BE2C (cell line): ENCODE measurements around the gene FAM81A.

Source experiments
- DNase-seq: peaks from one replicate; pipeline ENCODE4 v3.0.0-alpha.2; 2020
- H3K27me3 ChIP-seq: fragments of 250-450 bp; sonication (Bioruptor Pico); 2 replicates; pipeline ENCODE4 v1.5.1; 2020; ENCODE audit warnings: mild to moderate bottlenecking
- H3K36me3 ChIP-seq: fragments of 250-450 bp; sonication (Bioruptor Pico); 2 replicates; pipeline ENCODE4 v1.5.1; 2020; ENCODE audit warnings: mild to moderate bottlenecking
- H3K4me1 ChIP-seq: fragments of 250-450 bp; sonication (Bioruptor Pico); 2 replicates; pipeline ENCODE4 v1.5.1; 2020
- H3K4me3 ChIP-seq: 2 replicates; pipeline ENCODE4 v1.5.1; 2011; ENCODE audit warnings: low read depth, low read length
- H3K9me3 ChIP-seq: fragments of 250-450 bp; sonication (Bioruptor Pico); 2 replicates; pipeline ENCODE4 v1.5.1; 2020
- CTCF ChIP-seq: IDR thresholded peaks from 2 replicates; pipeline ENCODE4 v1.5.1; 2012; ENCODE audit warnings: mild to moderate bottlenecking, low read depth, low read length

Gene FAM81A

GRCh38 chr15:59536553-59536952, 98.6 kb downstream of the FAM81A start:
- TF ChIP-seq CTCF = no peak
- no peak for DNase-seq
- Histone ChIP-seq H3K36me3 (no peaks in the 10 kb centered on the region), H3K9me3 (no peaks in the 10 kb centered on the region), H3K4me1 (no peaks in the 10 kb centered on the region), H3K27me3 (peaks cover 3% of the 10 kb centered on the region), H3K4me3 (no peak overlapping the region)

- Histone ChIP-seq H3K27me3 (peaks cover 3% of the 10 kb centered on the region), H3K4me1 (no peaks in the 10 kb centered on the region), H3K36me3 (no peaks in the 10 kb centered on the region), H3K9me3 (no peaks in the 10 kb centered on the region), H3K4me3 (no peak overlapping the region)
- no peak for DNase-seq
- no peak for TF ChIP-seq CTCF
Observed at GRCh38 chr15:59537403-59537802, 99.4 kb downstream of the FAM81A start.

GRCh38 chr15:59538494-59538893, 100.5 kb downstream of the FAM81A start:
- Histone ChIP-seq H3K36me3 (no peaks in the 10 kb centered on the region), H3K27me3 (peaks cover 6% of the 10 kb centered on the region; the same call in 1 of the 2 replicates), H3K4me3 (no peak overlapping the region), H3K4me1 (no peaks in the 10 kb centered on the region), H3K9me3 (no peaks in the 10 kb centered on the region)
- no peak for DNase-seq
- TF ChIP-seq CTCF = no peak

GRCh38 chr15:59539799-59540198, 101.8 kb downstream of the FAM81A start:
- H3K9me3 ChIP-seq = no peaks in the 10 kb centered on the region
- no peak for TF ChIP-seq CTCF
- H3K4me3 ChIP-seq = no peak overlapping the region
- no peaks in the 10 kb centered on the region for H3K4me1 ChIP-seq
- no peaks in the 10 kb centered on the region for H3K36me3 ChIP-seq
- DNase-seq = no peak
- H3K27me3 ChIP-seq = peaks cover 6% of the 10 kb centered on the region; the same call in 1 of the 2 replicates

GRCh38 chr15:59540654-59541053, 102.7 kb downstream of the FAM81A start:
- Histone ChIP-seq H3K4me3 (no peak overlapping the region), H3K9me3 (no peaks in the 10 kb centered on the region), H3K4me1 (no peaks in the 10 kb centered on the region), H3K27me3 (peaks cover 8% of the 10 kb centered on the region; the same call in 1 of the 2 replicates), H3K36me3 (no peaks in the 10 kb centered on the region)
- TF ChIP-seq CTCF = no peak
- no peak for DNase-seq

- DNase-seq = no peak
- Histone ChIP-seq H3K27me3 (peaks cover 10% of the 10 kb centered on the region; the same call in 1 of the 2 replicates), H3K9me3 (no peaks in the 10 kb centered on the region), H3K4me1 (no peaks in the 10 kb centered on the region), H3K4me3 (no peak overlapping the region), H3K36me3 (no peaks in the 10 kb centered on the region)
- TF ChIP-seq CTCF = no peak
Observed at GRCh38 chr15:59541750-59542149, 103.8 kb downstream of the FAM81A start.
